Activated naive CD8-positive, alpha-beta T cell treated with anti-CD3 and anti-CD28 coated beads for 36 hours (primary cell): ENCODE results near the gene MTIF2. TPM values are rescaled to one million over a fixed set of nuclear protein-coding genes. Genes with fewer than 3 reads are reported as not detected.
"Not testable (repeated sequence)": the region's sequence is repeated elsewhere in the genome, so short reads cannot be mapped to it uniquely, and the experiment has no call there.

Experiments
- DNase-seq: peaks from one replicate; pipeline ENCODE4 v3.0.0; 2021
- H3K27ac Mint-ChIP-seq: one replicate; pipeline ENCODE4 v1.8.0; 2022; ENCODE audit warnings: mild to moderate bottlenecking, moderate library complexity, mixed read lengths
- H3K27me3 Mint-ChIP-seq: one replicate; pipeline ENCODE4 v1.8.0; 2022; ENCODE audit warnings: mild to moderate bottlenecking, mixed read lengths
- H3K36me3 Mint-ChIP-seq: one replicate; pipeline ENCODE4 v1.8.0; 2021; ENCODE audit warnings: mild to moderate bottlenecking, mixed read lengths
- H3K4me1 Mint-ChIP-seq: one replicate; pipeline ENCODE4 v1.8.0; 2021; ENCODE audit warnings: mixed read lengths
- H3K4me3 Mint-ChIP-seq: one replicate; pipeline ENCODE4 v1.8.0; 2022; ENCODE audit warnings: mild to moderate bottlenecking, moderate library complexity, mixed read lengths
- H3K9me3 Mint-ChIP-seq: one replicate; pipeline ENCODE4 v1.8.0; 2022; ENCODE audit warnings: mixed read lengths
- total RNA-seq, 2 experiments: library from RNA; stranded (reverse); gene quantifications; one replicate each; pipeline ENCODE4 v1.2.3, GENCODE V29; 2021

Gene MTIF2
- total RNA-seq, 2 experiments from 2014 or later = 63.9 to 67.9 TPM

- DNase-seq, H3K4me3 Mint-ChIP-seq, H3K27ac Mint-ChIP-seq, H3K9me3 Mint-ChIP-seq, H3K27me3 Mint-ChIP-seq, H3K36me3 Mint-ChIP-seq: not testable (repeated sequence)
- peaks cover 11% of the 10 kb centered on the region for H3K4me1 Mint-ChIP-seq
Measured at GRCh38 chr2:55274346-55274745, 5.3 kb upstream of the MTIF2 start.

GRCh38 chr2:55269645-55269990, 587 bp upstream of the MTIF2 start:
- Mint-ChIP-seq H3K4me3 (peak overlapping the region; percentile 90), H3K36me3 (peaks cover 8% of the 10 kb centered on the region), H3K27me3 (peaks cover 6% of the 10 kb centered on the region), H3K9me3 (no peaks in the 10 kb centered on the region), H3K4me1 (peaks cover 18% of the 10 kb centered on the region), H3K27ac (peak overlapping the region; percentile 92)
- no peak for DNase-seq

- Mint-ChIP-seq H3K9me3 (no peaks in the 10 kb centered on the region), H3K4me1 (peaks cover 18% of the 10 kb centered on the region), H3K36me3 (peaks cover 10% of the 10 kb centered on the region), H3K27ac (peak overlapping the region; percentile 92), H3K27me3 (no peaks in the 10 kb centered on the region), H3K4me3 (peak overlapping the region; percentile 90)
- DNase-seq = no peak
Measured at GRCh38 chr2:55268288-55268906, 634 bp downstream of the MTIF2 start.

GRCh38 chr2:55259586-55259985, 9.4 kb downstream of the MTIF2 start:
- H3K9me3 Mint-ChIP-seq = not testable (repeated sequence)
- peaks cover 15% of the 10 kb centered on the region for H3K36me3 Mint-ChIP-seq

GRCh38 chr2:55252832-55253231, 16.2 kb downstream of the MTIF2 start:
- Mint-ChIP-seq H3K27me3 (no peaks in the 10 kb centered on the region), H3K4me1 (peaks cover 1% of the 10 kb centered on the region), H3K36me3 (peaks cover 17% of the 10 kb centered on the region), H3K4me3 (no peak overlapping the region), H3K27ac (no peak overlapping the region), H3K9me3 (no peaks in the 10 kb centered on the region)
- no peak for DNase-seq

More at GRCh38 chr2:55259586-55259985, 9.4 kb downstream of the MTIF2 start:
- H3K4me1 Mint-ChIP-seq, DNase-seq, H3K4me3 Mint-ChIP-seq, H3K27ac Mint-ChIP-seq, H3K27me3 Mint-ChIP-seq: not testable (repeated sequence)

GRCh38 chr2:55247025-55247424, 22.0 kb downstream of the MTIF2 start:
- Mint-ChIP-seq H3K36me3 (peaks cover 15% of the 10 kb centered on the region), H3K4me3 (no peak overlapping the region), H3K4me1 (peaks cover 1% of the 10 kb centered on the region), H3K9me3 (no peaks in the 10 kb centered on the region), H3K27me3 (no peaks in the 10 kb centered on the region), H3K27ac (no peak overlapping the region)
- DNase-seq = no peak

- H3K27ac Mint-ChIP-seq = no peak overlapping the region
- H3K36me3 Mint-ChIP-seq = peaks cover 13% of the 10 kb centered on the region
- DNase-seq = no peak
- peaks cover 1% of the 10 kb centered on the region for H3K4me1 Mint-ChIP-seq
- no peak overlapping the region for H3K4me3 Mint-ChIP-seq
- H3K9me3 Mint-ChIP-seq = no peaks in the 10 kb centered on the region
- H3K27me3 Mint-ChIP-seq = no peaks in the 10 kb centered on the region
Measured at GRCh38 chr2:55245411-55245810, 23.6 kb downstream of the MTIF2 start.

GRCh38 chr2:55242617-55243016, 26.4 kb downstream of the MTIF2 start:
- DNase-seq = no peak
- Mint-ChIP-seq H3K36me3 (peaks cover 15% of the 10 kb centered on the region), H3K27me3 (no peaks in the 10 kb centered on the region), H3K4me3 (no peak overlapping the region), H3K4me1 (peaks cover 1% of the 10 kb centered on the region), H3K27ac (no peak overlapping the region), H3K9me3 (no peaks in the 10 kb centered on the region)

GRCh38 chr2:55241582-55241981, 27.4 kb downstream of the MTIF2 start:
- not testable (repeated sequence) for H3K4me1 Mint-ChIP-seq, H3K27me3 Mint-ChIP-seq, DNase-seq, H3K9me3 Mint-ChIP-seq, H3K27ac Mint-ChIP-seq, H3K4me3 Mint-ChIP-seq
- H3K36me3 Mint-ChIP-seq = peaks cover 15% of the 10 kb centered on the region

- Mint-ChIP-seq H3K36me3 (peaks cover 28% of the 10 kb centered on the region), H3K4me1 (peaks cover 19% of the 10 kb centered on the region), H3K27me3 (no peaks in the 10 kb centered on the region), H3K9me3 (no peaks in the 10 kb centered on the region), H3K4me3 (no peak overlapping the region), H3K27ac (no peak overlapping the region)
- no peak for DNase-seq
Measured at GRCh38 chr2:55239656-55240222, 29.3 kb downstream of the MTIF2 start.

- no peaks in the 10 kb centered on the region for H3K9me3 Mint-ChIP-seq
- DNase-seq = no peak
- no peak overlapping the region for H3K27ac Mint-ChIP-seq
- peaks cover 47% of the 10 kb centered on the region for H3K36me3 Mint-ChIP-seq
- H3K27me3 Mint-ChIP-seq = no peaks in the 10 kb centered on the region
- H3K4me3 Mint-ChIP-seq = no peak overlapping the region
- peaks cover 30% of the 10 kb centered on the region for H3K4me1 Mint-ChIP-seq
Measured at GRCh38 chr2:55236992-55237543, 32.0 kb downstream of the MTIF2 start.

- H3K27ac Mint-ChIP-seq = peak overlapping the region; percentile 72
- no peaks in the 10 kb centered on the region for H3K9me3 Mint-ChIP-seq
- peaks cover 34% of the 10 kb centered on the region for H3K4me1 Mint-ChIP-seq
- H3K4me3 Mint-ChIP-seq = peak overlapping the region; percentile 99
- no peaks in the 10 kb centered on the region for H3K27me3 Mint-ChIP-seq
- peaks cover 49% of the 10 kb centered on the region for H3K36me3 Mint-ChIP-seq
- DNase-seq = no peak
Measured at GRCh38 chr2:55235724-55236538, 33.1 kb downstream of the MTIF2 start.

- peaks cover 48% of the 10 kb centered on the region for H3K4me1 Mint-ChIP-seq
- H3K27ac Mint-ChIP-seq = peak overlapping the region; percentile 98
- H3K9me3 Mint-ChIP-seq = no peaks in the 10 kb centered on the region
- peak overlapping the region; percentile 99 for H3K4me3 Mint-ChIP-seq
- DNase-seq = no peak
- no peaks in the 10 kb centered on the region for H3K27me3 Mint-ChIP-seq
- peaks cover 59% of the 10 kb centered on the region for H3K36me3 Mint-ChIP-seq
Measured at GRCh38 chr2:55233658-55233940, 35.4 kb downstream of the MTIF2 start.

- H3K36me3 Mint-ChIP-seq = peaks cover 61% of the 10 kb centered on the region
- DNase-seq = peak; percentile 36
- peak overlapping the region; percentile 99 for H3K4me3 Mint-ChIP-seq
- H3K27ac Mint-ChIP-seq = peak overlapping the region; percentile 98
- H3K4me1 Mint-ChIP-seq = peaks cover 53% of the 10 kb centered on the region
- H3K9me3 Mint-ChIP-seq = no peaks in the 10 kb centered on the region
- no peaks in the 10 kb centered on the region for H3K27me3 Mint-ChIP-seq
Measured at GRCh38 chr2:55232863-55233657, 36.0 kb downstream of the MTIF2 start.
